ENCODE data around the gene UNC80.

The UNC80 gene

GRCh38 chr2:210046851-210047500 is 275.3 kb downstream of the UNC80 start:
- no peak for TF ChIP-seq CTCF (IDR thresholded peaks at IDR 0.05; ENCODE audit: low read depth, low read length, missing control alignments)
- no peak for DNase-seq (ENCODE audit: low read depth)
- H3K4me3 ChIP-seq (ENCODE audit: low read depth, low read length): no peak overlapping the region

All from GM12864 (cell line).